NB4 (cell line): ENCODE data around the gene DOCK3.

Experiments
- DNase-seq: peaks from one replicate; pipeline ENCODE4 v3.0.0; 2010; ENCODE audit warnings: low read depth
- H3K4me3 ChIP-seq: one replicate; pipeline ENCODE4 v1.5.1; 2011; ENCODE audit warnings: mild to moderate bottlenecking, low read depth, low read length, moderate library complexity
- MYC ChIP-seq: IDR thresholded peaks from 2 replicates; pipeline ENCODE4 v1.6.1; 2011; ENCODE audit warnings: low read depth, low read length
- POLR2A ChIP-seq: IDR thresholded peaks from 2 replicates; pipeline ENCODE4 v1.6.1; 2011; ENCODE audit warnings: mild to moderate bottlenecking; ENCODE audit not compliant: insufficient read length; ENCODE audit errors: extremely low read depth
- TF ChIP-seq, protein P1 (sequence below): IDR thresholded peaks from one replicate; pipeline ENCODE4 v1.5.1; 2012; ENCODE audit warnings: low read depth, low read length
- TF ChIP-seq, protein P2 (sequence below): IDR thresholded peaks from 2 replicates; pipeline ENCODE4 v1.6.1; 2011; ENCODE audit warnings: low read depth, low read length

Gene DOCK3

DNA sequence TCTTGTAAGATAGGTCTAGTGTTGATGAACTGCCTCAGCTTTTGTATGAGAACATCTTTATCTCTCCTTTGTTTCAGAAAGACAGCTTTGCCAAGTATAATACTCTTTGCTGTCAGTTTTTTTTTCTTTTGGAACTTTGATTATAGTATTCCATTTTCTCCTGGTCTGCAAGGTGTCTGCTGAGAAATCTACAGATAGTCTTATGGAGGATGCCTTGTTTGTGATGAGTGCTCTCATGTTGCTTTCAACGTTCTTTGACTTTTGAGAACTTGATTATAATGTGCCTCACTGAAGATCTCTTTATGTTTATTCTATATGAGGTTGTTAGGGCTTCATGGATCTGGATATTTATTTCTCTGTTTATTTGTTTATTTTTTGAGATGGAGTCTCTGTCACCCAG lies 60.3 kb downstream of the DOCK3 start:
- DNase-seq: no peak
- no peak overlapping the region for H3K4me3 ChIP-seq
- TF ChIP-seq MYC: no peak
- TF ChIP-seq POLR2A: no peak
- TF ChIP-seq, protein P1, sequence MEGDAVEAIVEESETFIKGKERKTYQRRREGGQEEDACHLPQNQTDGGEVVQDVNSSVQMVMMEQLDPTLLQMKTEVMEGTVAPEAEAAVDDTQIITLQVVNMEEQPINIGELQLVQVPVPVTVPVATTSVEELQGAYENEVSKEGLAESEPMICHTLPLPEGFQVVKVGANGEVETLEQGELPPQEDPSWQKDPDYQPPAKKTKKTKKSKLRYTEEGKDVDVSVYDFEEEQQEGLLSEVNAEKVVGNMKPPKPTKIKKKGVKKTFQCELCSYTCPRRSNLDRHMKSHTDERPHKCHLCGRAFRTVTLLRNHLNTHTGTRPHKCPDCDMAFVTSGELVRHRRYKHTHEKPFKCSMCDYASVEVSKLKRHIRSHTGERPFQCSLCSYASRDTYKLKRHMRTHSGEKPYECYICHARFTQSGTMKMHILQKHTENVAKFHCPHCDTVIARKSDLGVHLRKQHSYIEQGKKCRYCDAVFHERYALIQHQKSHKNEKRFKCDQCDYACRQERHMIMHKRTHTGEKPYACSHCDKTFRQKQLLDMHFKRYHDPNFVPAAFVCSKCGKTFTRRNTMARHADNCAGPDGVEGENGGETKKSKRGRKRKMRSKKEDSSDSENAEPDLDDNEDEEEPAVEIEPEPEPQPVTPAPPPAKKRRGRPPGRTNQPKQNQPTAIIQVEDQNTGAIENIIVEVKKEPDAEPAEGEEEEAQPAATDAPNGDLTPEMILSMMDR: no peak
- TF ChIP-seq, protein P2, sequence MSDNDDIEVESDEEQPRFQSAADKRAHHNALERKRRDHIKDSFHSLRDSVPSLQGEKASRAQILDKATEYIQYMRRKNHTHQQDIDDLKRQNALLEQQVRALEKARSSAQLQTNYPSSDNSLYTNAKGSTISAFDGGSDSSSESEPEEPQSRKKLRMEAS: no peak

DNA sequence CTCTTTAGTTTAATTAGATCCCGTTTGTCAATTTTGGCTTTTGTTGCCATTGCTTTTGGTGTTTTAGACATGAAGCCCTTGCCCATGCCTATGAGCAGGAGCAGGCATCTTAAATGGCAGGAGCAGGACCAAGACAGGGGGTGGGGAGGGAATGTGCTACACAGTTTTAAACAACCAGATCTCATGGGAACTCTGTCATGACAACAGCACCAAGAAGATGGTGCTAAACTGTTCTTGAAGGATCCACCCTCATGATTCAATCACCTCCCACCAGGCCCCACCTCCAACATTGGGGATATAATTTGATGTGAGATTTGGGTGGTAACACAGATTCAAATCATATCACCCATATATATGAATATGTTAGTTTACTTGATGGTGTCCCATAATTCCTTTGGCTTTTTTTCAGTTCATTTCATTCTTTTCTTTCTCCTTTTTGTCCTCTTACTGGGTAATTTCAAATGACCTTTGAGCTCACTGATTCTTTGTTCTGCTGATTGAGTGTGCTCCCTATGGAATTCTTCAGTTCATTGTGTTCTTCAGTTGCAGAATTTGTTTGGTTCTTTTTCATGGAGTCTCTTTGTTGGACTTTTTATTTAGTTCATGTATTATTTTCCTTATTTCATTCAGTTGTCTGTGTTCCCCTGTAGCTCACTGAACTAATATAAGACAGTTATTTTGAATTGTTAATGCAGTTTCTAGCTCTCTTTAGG lies 62.6 kb downstream of the DOCK3 start:
- H3K4me3 ChIP-seq: no peak overlapping the region
- no peak for DNase-seq
- TF ChIP-seq, protein P2: no peak
- TF ChIP-seq POLR2A: no peak
- no peak for TF ChIP-seq MYC
- TF ChIP-seq, protein P1: no peak

DNA sequence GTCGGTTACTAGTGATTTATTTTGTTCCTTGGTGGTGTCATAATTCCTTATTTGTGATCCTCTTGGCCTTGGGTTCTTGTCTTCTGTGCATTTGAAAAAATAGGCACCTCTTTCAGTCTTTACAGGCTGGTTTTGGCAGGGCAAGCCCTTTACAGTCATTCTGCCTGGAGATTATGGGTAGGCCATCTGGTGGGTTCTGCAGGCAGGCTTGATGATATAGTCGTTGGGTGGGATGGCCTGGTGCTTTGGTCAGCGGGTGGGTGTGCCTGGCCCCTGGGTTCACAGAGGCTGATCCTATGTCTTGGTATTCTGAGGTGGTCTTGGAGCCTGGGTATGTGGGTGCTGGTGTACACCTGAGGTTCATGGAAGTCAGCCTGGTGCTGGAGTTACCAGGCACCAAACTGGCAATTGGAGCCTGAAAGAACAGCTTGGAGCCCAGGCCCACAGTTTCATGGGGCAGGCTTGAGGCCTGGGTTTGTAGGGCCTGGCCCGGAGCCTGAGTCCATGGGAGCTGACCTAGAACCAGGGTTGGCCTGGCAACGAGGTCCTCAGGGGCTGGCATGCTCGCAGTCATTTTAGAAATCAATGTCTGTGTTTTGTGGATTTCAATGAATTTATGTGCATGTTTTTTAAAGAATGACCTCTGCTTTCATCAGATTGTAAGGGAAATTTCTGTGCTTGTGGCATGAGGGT lies 63.3 kb downstream of the DOCK3 start:
- DNase-seq: no peak
- H3K4me3 ChIP-seq: no peak overlapping the region
- TF ChIP-seq POLR2A: no peak
- TF ChIP-seq, protein P1: no peak
- no peak for TF ChIP-seq MYC
- TF ChIP-seq, protein P2: no peak

DNA sequence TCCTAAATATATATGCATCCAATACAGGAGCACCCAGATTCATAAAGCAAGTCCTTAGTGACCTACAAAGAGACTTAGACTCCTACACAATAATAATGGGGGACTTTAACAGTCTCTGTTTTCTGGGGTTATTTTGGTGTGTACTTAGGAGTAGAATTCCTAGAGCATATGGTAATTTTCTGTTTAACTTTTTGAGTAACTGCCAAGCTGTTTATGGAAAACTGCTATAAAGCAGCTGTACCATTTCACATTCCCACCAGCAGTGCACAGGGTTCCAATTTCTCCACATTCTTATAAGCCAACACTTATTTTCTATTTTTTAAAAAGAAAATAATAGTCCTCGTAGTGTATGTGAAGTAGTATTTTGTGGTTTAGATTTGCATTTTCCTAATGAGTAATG lies 68.9 kb downstream of the DOCK3 start:
- no peak overlapping the region for H3K4me3 ChIP-seq
- TF ChIP-seq, protein P1: no peak
- TF ChIP-seq, protein P2: no peak
- TF ChIP-seq POLR2A: no peak
- TF ChIP-seq MYC: no peak
- DNase-seq: no peak

DNA sequence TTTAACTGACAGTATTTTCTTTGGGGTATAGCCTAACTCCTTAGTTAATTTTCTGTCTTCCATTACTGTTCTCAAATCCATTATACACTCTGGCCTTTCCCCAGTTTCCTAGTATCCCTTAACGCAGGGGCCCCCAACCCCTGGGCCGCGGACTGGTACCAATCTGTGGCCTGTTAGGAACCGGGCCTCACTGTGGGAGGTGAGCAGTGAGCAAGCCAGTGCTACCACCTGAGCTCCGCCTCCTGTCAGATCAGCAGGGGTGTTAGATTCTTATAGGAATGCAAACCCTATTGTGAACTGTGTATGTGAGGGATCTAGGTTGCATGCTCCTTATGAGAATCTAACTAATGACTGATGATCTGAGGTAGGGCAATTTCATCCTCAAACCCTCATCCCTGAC lies 75.1 kb downstream of the DOCK3 start:
- no peak overlapping the region for H3K4me3 ChIP-seq
- TF ChIP-seq, protein P2: no peak
- TF ChIP-seq, protein P1: no peak
- TF ChIP-seq MYC: no peak
- no peak for TF ChIP-seq POLR2A
- no peak for DNase-seq
